NK-92 treated with Interleukin-12 subunit alpha and Interleukin-12 subunit beta, amount 100 ng/mL, for 24 hours (cell line): ENCODE results near the gene CUL2.
"Not testable (repeated sequence)": the region's sequence is repeated elsewhere in the genome, so short reads cannot be mapped to it uniquely, and the experiment has no call there.

Experiments
- DNase-seq: peaks from one replicate; lab custom pipeline; 2025; lab: John Stamatoyannopoulos, UW

CUL2 gene

GRCh38 chr10:34978080-34978479 lies 112.1 kb downstream of the CUL2 start:
- no peak for DNase-seq

DNA sequence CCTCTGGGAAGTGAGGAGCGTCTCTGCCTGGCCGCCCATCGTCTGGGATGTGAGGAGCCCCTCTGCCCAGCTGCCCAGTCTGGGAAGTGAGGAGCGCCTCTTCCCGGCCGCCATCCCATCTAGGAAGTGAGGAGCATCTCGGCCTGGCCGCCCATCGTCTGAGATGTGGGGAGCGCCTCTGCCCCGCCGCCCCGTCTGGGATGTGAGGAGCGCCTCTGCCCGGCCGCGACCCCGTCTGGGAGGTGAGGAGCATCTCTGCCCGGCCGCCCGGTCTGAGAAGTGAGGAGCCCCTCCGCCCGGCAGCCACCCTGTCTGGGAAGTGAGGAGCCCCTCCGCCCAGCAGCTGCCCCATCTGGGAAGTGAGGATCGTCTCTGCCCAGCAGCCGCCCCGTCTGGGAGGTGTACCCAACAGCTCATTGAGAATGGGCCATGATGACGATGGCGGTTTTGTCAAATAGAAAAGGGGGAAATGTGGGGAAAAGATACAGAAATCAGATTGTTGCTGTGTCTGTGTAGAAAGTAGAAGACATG lies 113.7 kb downstream of the CUL2 start:
- DNase-seq: not testable (repeated sequence)

- not testable (repeated sequence) for DNase-seq
These were observed 115.6 kb downstream of the CUL2 start for GRCh38 chr10:34974364-34975065.

- not testable (repeated sequence) for DNase-seq
These were observed 116.4 kb downstream of the CUL2 start for GRCh38 chr10:34973757-34974156.

- not testable (repeated sequence) for DNase-seq
These were observed 117.0 kb downstream of the CUL2 start for GRCh38 chr10:34973121-34973520.

DNA sequence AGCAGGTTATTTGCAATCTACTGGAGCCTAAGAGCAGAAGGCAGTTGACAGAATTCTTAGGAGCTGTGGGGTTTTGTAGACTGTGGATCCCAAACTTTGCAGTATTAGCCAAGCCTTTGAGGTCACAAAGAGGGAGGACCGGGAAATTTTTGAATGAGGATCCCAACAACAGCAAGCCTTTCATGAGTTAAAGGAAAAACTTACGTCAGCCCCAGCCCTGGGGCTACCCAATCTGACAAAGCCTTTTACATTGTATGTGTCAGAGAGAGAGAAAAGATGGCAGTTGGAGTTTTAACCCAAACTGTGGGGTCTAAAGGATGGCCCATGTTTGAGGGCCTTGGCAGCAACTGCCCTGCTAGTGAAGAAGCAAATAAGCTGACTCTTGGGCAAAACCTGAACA lies 117.5 kb downstream of the CUL2 start:
- DNase-seq: not testable (repeated sequence)

- not testable (repeated sequence) for DNase-seq
These were observed 118.4 kb downstream of the CUL2 start for GRCh38 chr10:34971606-34972334.

- DNase-seq: no peak
These were observed 121.0 kb downstream of the CUL2 start for GRCh38 chr10:34969171-34969570.

- no peak for DNase-seq
These were observed 122.7 kb downstream of the CUL2 start for GRCh38 chr10:34967335-34967880.

- no peak for DNase-seq
These were observed 123.7 kb downstream of the CUL2 start for GRCh38 chr10:34966451-34966850.

GRCh38 chr10:34966040-34966439 lies 124.1 kb downstream of the CUL2 start:
- DNase-seq: no peak

- no peak for DNase-seq
These were observed 125.9 kb downstream of the CUL2 start for GRCh38 chr10:34964166-34964800.

DNA sequence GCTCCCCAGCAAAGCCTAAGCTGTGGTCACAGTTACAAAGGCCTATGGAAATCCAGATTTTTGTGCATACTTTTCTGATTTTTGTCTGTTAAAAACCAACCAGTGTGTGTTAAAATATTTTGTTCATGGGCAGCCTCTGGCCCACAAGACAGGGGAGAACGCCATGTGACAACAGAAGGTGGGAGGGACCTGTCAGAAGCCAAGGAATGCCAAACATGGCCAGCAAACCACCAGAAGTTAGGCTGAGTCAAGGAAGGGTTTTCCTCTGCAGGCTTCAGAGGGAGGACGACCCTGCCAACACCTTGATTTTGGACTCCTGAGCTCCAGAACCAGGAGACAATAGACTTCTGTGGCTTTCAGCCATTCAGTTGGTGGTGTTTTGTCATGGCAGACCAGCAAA lies 127.3 kb downstream of the CUL2 start:
- DNase-seq: no peak

- DNase-seq: no peak
These were observed 129.2 kb downstream of the CUL2 start for GRCh38 chr10:34960983-34961382.

DNA sequence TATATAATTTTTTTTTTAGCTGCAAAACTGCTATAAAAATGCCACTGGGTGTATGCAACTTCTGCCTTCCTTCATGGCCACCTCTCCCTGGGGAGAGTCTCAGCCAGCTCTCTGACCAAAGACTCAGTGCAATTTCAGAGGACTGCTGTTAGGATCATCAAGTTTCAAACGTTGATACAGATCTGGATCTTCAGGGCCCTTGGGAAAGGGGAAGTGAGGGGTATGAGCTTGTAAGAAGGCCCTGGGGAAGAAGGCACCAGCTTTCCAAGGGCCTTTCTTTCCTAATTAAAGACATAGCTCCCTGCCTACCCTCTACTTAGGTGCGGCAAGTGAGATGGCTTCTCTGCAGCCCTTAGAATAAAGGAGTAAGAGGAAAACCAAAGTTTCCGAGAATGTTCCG lies 130.4 kb downstream of the CUL2 start:
- no peak for DNase-seq

DNA sequence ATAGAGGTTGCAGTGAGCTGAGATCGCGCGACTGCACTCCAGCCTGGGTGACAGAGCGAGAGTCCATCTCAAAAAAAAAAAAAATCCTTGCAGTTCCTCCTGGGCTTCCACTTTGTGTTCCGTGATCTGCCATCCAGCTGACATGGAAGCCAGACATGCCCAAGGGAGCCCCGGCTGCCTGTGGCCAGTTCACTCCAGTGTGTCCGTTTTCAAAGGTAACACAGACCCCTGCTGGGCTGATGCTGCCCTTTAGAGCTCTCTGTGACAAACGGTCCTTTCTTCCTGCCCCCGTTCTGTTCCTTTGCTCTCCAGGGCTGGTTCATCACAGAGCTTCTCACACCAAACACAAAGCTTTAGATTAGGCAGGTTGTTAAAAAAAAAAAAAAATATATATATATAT lies 130.8 kb downstream of the CUL2 start:
- DNase-seq: no peak
